GM18873 (cell line): ENCODE results near the gene S100A5.

ENCODE experiments used
- ATAC-seq: cut with Tn5 transposase; IDR thresholded peaks from one replicate; pipeline ENCODE4 v1.9.1; 2021; ENCODE audit warnings: mild to moderate bottlenecking, moderate library complexity, moderate number of reproducible peaks; ENCODE audit not compliant: unreplicated experiment, low FRiP score

The S100A5 gene

DNA sequence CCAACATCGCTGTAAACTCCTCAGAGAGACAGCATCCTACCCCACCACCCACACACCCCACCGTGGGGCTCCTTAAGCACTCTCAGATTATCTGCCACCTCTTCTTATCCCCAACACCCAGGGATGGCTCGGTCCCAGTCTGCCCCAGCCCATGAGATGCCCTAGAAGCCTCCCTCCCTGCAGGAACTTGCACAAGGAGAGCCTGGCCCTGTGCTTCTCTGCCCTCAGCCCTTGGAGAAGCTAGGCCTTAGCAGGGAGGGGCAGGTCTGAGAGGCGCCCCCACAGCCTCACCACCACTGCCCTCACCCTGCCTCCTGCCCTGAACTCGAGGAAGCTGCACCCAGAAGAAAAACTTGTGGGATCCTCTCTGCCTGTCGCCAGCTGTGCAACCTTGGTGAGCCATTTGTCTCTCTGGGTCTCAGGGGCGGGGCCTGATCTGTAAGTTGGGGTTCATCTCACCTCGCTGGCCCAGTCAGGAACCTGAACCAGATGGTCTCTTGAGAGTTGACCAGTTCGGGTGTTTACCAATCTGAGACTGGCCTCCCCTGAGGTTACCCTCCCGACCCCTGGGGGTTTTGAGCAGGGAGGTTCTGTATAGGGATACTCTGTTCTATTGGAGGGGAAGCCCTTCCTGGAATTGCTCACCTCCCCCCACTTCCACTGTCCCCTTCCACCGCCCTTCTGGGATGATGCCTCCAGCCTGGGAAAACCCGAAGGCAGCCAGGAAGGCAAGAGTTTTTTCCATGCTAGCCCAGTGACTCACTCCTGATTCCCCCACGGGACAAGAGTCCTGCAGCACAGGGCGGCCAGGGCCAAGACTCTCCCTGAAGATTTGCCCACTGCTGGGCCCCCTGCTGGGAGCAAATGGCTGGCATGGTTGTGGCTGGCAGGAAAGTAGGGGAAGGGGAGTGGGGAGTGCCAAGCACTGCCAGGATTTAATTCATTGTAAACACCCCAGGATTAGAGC lies 8.3 kb upstream of the S100A5 start, which contains the start of gene S100A3:
TSS of gene S100A3 (minus strand) at position 537 of the 967 bp plus-strand sequence. CDS start 773 bp downstream, outside the sequence.
- ATAC-seq, result no peak

DNA sequence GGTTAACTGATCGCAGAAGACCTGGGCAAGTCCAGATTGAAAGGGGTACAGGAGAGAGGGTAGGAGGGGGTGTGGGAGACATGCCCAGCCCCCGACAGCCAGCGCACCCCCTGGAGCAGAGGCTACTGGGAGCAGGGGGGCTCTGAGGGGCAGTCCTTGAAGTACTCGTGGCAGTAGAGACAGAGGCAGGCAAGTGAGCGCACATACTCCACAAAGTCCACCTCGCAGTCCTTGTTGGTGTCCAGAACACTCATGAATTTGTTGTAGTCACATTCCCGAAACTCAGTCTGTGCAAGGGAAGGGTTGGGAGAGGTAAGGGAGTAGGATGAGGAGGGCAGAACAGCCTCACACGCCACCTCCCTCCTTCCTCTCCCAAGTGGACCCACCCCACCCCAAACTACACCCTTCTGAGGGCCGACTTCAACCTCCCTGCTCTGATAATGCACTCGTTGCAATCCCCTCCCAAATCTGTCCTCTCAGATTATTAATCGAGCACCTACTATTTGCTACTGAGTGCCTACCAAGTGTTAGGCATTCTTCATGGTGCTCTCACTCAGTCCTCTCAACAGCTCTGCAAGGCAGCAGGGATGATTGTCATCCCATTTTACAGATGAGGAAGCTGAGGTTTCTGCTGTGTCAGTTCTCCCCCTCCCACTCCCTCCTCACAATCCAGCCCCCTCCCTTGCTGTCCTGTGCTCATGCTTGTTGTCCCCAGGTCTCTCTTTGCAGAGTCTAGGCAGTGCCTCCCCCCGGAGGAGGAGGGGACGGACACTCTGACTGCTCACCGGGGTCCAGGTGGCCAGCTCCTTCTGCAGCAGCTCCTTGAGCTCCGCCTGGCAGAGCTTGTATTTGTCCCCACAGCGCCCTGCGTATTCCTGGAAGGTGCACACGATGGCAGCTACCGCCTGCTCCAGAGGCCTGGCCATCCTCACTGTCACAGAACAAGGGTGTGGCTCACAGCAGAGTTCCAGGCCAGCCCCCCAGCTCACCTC lies 7.1 kb upstream of the S100A5 start:
- ATAC-seq, result no peak

DNA sequence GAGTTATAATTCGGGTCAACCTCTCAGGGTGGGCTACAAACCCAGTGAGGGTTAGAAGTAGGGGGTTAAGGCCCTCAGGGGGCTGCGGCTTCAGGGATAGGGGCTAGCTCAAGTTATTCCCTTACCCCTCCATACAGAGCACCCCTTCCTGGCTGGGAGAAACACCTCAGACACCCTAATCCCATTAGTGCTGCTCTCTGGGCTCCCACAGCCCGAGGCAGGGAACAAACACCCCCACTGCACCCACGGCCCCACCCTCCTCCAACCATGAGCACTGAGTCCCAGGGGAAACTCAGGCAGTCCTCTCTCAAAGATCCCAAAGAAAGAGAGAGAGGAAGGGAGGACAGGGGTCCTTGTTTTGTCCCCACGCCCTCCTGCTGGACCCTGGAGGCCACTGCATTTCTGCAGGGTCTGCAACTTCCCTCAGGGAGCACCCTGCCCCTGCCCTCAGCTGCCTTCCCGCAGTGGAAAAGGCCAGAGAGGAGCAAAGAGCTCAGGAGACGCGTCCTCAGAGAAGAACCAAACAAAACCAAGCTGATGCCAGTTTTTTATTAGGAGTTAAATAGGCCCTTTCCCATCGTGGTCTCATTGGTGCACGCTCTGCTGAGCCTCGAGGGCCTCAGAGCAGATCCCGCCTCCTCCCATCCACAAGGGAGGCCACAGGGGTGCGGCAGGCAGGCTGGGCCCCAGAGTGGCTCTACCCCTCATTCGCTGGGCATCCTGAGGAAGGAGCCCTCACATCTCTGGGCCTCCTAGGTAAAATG lies 6.2 kb upstream of the S100A5 start:
- no peak for ATAC-seq

DNA sequence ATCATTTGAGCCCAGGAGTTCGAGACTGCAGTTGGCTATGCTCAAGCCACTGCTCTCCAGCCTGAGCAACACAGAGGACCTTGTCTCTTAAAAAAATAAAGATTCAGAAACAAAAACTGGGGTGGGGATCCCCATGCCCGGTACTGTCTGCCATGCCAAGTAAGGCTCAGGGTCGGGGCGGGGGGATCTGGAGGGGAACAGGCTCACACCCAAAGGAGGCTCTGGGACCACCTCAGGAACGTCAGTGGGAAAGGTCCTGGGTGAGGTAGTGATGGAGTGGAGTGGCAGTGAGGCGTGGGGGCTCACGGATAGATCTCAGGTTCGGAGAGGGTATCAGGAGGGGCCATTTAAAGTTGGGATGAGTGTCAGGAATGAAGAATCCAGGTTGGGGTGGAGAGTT lies 5.6 kb upstream of the S100A5 start:
- no peak for ATAC-seq

DNA sequence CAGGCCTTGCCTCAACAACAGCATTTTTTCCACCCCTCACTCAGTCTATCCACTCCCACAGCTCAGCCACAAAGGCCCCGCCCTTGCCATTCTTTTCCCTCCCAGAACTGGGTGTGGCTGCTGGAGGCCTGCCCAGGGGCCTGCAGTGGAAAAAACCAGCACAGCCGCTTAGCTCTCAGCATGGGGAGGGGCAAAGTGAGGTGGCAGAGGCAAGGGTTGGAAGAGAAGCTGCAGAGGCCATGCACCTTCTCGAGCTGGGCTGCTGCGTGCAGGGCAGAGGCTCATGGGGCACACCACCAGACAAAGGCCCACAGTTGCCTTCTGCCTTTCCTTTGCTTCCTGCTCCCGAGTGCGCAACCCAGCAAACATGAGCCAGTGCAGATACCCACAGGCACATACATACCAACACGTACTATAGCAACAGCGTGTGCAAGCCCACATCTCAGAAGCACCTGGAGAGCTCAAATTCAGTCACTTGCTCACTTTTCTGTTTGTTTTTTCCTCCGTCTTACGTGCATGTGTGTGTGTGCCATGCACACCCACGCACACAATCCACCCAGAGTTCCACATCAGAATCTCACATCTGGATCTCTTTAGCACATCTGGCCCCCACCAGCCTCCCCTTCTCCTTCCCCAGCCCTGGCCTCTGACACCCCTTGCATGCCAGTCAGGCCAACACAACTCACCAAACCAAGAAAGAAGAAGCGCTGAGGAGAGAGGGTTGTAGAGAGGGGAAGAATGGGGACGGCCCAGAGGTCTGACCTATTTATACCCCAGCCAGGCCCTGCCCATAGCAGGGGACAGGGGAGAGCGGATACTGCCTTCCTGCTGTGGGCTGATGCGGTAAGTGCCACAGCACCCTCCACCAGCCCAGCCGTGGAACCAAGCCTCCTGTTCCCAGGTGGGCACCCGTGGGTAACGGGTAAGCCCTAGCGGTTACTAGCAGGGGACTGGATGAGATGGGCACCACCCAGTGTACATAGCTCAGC lies 4.6 kb upstream of the S100A5 start, which contains the start of gene S100A4:
TSS of gene S100A4 (minus strand) at position 740 of the 989 bp plus-strand sequence. CDS start 1,012 bp downstream, outside the sequence.
- no peak for ATAC-seq

DNA sequence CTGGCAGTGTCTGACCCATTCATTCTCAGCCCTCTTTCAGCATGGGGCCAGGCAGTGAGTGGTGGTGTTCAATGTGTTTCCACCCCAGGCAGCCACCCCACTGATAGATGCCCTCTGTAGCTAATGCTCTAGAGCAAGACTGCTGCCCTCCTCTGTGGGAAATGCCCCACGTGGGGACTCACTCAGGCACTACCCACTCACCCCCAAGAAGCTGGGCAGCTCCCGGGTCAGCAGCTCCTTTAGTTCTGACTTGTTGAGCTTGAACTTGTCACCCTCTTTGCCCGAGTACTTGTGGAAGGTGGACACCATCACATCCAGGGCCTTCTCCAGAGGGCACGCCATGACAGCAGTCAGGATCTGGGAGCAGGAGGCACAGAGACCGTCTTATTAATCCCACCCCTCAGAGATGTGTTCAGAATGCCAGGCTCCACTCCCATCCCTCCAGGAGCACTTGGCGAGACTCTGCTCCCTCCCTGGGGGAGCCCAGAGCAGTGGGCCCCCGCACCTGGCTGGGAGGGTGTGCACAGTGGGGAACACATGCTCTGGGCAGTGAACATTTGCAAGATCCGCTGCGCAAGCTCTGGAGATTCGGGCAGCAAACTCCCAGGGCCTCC lies 3.8 kb upstream of the S100A5 start:
- no peak for ATAC-seq

DNA sequence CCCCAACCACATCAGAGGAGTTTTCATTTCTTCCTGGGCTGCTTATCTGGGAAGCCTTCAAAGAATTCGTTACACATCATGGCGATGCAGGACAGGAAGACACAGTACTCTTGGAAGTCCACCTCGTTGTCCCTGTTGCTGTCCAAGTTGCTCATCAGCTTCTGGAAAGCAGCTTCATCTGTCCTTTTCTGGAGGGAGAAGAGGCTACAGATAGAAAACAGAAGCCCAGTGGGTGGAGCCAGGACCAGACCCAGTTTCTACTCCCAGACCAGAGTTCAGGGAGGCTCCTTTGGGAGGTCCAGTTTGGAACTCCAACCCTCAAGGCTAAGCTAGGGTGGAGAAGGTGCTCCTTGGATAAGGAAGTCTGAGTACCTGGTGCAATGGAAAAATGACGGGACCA lies 3.0 kb upstream of the S100A5 start:
- ATAC-seq, result no peak

DNA sequence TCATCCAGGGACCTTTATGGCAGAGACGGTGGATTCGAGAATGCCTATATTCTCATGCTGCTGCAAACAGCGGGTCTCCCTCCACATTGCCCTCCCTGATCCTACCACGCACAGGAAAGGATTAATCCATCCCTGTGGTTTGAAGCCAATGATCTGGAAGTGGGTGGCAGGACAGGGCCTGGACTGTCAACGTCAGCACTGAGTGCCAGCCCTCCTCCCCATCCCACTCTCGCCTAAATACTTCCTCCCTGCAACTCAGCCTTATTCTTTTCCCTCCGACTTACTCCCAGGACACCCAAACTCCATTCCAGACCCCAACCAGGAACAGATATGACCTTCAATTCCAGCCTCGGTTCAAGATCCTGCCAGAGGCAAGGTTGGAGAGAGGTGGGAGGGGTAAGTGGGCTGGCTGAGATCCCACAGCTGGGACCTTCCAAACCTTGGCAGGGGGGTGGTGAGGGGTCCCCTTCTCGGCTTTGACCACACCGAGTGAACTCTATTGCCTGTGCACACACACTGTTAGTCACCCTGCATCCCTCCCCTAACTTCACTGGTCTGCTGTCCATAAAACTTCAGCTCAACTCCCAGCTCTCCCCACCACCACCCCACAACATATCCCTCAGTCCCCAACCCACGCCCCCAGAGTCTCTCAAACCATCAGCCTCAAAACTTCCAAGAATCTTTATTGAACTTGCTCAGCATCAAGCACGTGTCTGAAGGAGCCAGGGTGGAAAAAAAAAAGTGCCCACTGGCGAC lies 2.4 kb upstream of the S100A5 start:
- ATAC-seq, result no peak

DNA sequence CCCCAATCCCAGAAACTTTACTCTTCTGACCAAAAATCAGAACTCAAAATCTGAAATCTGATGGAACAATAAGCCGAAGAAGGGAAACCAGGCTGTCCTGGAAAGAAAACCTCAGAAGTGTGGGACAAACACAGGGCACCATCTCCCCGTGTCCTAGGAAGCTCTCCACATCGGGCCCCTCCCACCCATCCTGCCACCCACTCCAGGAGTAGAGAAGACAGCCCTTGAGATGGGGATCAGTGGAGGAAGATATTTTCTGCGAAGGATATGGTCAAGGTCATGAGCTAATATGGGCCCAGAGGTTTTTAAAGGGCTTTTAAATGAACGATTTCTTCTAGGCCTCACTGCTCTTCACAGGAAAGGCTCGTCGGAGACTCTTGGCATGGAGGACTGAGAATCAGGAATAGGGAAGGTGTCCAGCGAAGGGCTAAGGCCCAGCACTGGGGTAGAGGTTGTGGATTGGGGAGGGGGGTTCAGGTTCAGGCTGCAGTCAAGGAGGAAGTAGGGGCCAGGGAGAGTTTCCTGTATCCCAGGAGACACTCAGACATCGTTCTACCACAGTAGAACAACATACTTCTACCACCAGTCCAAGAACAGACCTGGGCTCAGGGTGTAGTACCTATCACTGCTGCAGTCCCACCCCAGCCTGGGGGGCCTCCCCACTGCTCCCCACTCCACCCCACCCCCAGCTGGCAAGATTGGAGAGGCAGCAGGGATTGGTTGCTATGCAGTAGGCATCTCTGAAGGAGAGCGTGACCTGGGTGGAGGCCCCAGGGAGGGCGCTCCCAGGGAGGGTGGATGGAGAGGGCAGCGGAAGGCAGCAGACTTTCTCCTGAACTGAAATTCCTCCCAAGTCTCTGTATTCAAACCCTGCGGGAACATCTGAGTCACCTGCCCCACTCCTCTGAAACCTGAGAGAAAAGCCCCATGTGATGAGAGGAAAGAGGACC lies 1.2 kb upstream of the S100A5 start:
- ATAC-seq, result no peak

DNA sequence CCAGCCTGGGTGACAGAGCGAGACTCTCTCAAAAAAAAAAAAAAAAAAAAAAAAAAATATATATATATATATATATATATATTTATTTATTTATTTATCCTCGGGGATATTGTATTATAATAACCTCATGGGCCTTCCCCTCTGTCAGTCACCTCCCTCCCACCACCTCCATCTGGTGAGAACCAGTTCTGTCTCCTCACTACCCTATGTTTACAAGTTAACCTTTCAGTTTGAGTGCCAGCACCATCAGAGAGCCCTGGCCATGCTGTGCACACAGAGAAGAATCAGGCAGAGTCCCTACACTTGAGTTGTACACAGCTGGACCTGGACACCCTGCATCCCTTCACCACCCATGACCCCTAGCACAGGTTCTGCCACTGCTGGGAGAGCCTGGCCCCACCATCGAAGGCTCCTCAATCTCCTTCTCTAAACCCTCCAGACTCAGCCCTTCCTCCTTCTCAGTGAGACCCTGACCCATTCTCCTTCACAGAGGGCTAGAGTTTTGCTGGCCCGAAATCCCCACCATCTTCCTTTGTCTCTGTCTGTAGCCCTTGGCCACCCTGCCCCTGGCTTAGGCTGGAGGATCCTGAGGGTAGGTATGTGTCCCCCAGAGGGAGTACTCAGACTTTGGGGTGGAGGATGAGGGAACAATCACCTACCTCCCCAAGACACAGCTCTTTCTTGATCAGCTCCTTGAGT lies 1.2 kb downstream of the S100A5 start:
- no peak for ATAC-seq

DNA sequence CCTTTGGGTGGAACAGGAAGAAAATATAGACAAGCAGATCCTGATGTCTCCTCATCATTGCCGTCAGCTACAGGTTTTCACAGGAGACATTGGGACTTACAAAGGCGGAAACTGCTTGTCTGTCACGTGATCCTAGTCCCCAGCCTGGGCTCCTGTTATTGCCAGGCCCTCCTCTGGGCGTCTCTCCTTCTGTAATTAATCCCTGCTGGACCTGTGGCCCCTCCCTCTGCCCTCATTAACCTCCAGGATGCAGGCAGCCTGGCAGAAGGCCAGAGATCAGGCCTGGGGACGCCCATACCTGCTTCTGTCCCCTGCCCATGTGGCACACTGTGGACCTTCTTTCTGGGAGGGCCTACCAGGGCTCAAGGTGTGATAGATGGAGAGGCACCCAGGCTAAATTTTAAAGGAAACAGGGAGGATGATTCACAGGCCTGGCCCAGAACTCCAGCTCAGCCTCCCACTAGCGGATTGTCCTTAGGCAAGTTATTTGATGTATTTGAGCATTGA lies 2.4 kb downstream of the S100A5 start:
- ATAC-seq, result no peak

DNA sequence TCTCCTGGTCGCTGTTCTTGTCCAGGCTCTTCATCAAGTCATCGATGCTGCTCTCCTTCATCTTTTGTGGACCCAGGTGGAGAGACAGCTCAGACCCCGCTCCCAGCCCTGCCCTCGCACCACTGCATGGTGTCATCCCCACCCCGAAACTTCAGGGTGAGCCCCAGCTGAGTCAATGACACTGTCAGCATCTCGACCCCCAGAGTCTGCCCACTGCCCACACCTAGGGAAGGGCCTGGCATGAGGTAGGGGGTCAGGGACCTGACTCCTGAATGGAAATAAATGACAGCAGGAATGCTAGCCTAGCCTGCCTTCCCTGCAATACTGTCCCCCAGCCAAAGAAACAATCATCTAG lies 3.4 kb downstream of the S100A5 start:
- no peak for ATAC-seq

DNA sequence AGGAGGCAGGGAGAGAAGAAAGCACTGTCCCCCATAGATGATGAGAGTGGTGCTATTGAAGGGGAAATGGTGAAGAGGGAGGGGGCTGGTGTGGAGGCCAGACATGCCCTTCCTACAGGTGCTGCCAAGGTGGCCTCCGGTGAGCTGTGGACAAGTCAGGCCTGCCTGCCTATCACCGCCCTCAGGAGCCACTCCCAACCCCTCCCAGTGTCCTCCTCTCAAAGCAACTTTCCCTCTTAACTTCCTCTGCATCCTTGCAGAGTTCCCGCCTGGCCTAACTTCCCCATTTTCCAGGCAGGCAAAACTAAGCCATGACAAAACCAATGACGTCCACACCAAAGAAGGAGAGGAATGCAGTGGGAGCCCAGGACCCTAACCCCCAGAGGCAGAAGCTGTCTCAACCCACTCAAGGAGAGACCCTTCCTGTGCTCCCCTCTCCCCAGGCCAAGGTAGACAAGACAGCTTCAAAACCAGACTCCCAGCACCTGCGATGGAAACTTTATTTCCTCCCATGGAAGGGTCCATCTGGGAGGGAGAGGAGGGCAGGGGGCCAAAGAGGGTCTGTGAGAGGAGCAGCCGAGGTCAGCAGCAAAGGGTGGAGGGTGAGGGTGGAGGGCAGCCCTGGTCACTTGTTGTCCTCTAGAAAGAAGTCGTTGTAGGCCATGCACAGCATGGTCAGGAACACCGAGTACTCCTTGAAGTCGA lies 3.9 kb downstream of the S100A5 start:
- no peak for ATAC-seq

DNA sequence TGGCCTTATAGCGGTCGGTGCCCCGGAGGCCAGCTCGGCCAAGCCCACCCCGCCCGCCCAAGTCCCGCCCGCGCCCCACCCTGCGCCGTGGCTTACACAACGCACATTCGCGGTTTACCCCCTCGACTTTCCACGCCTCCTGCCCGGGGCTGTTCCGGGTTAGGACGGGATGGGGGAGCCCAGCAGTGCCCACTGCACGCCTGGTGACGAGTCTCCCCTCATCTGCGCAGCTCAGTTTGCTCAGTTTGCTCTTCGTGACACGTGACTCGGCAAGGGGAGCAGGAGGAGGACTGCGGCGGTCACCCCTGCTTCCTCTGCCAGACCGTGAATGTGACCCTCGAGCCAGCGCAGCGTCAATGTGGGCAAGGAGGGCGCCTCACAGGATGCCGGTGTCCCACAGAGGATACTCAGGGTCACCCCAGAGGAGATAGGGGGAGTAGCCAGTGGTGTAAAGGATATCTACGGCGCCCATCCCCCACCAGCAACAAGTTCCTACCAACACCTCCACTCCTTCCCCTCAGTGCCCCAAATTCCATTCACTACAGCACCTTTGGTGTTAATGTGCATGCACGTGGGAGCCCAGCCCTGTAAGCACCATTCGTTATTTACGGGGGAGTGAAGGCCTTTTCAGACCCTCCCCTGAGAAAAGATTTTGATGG lies 4.6 kb downstream of the S100A5 start:
- ATAC-seq, result no peak
